ENCODE results near the gene SNX24.

Gene SNX24

GRCh38 chr5:122924203-122924602 is 78.8 kb downstream of the SNX24 start:
- no peak for DNase-seq

GRCh38 chr5:122924719-122925395 is 79.4 kb downstream of the SNX24 start:
- DNase-seq, result no peak

GRCh38 chr5:122929001-122929400 is 83.6 kb downstream of the SNX24 start:
- no peak for DNase-seq

GRCh38 chr5:122929980-122930379 is 84.6 kb downstream of the SNX24 start:
- DNase-seq, result no peak

GRCh38 chr5:122933956-122934355 is 88.5 kb downstream of the SNX24 start:
- no peak for DNase-seq

GRCh38 chr5:122936088-122936487 is 90.7 kb downstream of the SNX24 start:
- DNase-seq, result no peak

GRCh38 chr5:122937914-122938313 is 92.5 kb downstream of the SNX24 start:
- DNase-seq, result no peak

- DNase-seq, result no peak
Observed at GRCh38 chr5:122940890-122941289, 95.5 kb downstream of the SNX24 start.

GRCh38 chr5:122941737-122942136 is 96.3 kb downstream of the SNX24 start:
- DNase-seq, result no peak

- DNase-seq, result no peak
Observed at GRCh38 chr5:122942164-122942914, 96.9 kb downstream of the SNX24 start.

GRCh38 chr5:122943050-122943698 is 97.8 kb downstream of the SNX24 start:
- no peak for DNase-seq

GRCh38 chr5:122944051-122944450 is 98.6 kb downstream of the SNX24 start:
- no peak for DNase-seq

- DNase-seq, result no peak
Observed at GRCh38 chr5:122947372-122947771, 102.0 kb downstream of the SNX24 start.

- DNase-seq, result no peak
Observed at GRCh38 chr5:122947772-122948171, 102.4 kb downstream of the SNX24 start.

GRCh38 chr5:122948319-122948718 is 102.9 kb downstream of the SNX24 start:
- DNase-seq, result no peak

- no peak for DNase-seq
Observed at GRCh38 chr5:122951658-122952057, 106.2 kb downstream of the SNX24 start.

- no peak for DNase-seq
Observed at GRCh38 chr5:122954719-122955118, 109.3 kb downstream of the SNX24 start.

- DNase-seq, result no peak
Observed at GRCh38 chr5:122957457-122957856, 112.0 kb downstream of the SNX24 start.

GRCh38 chr5:122959740-122960445 is 114.5 kb downstream of the SNX24 start:
- DNase-seq, result no peak

GRCh38 chr5:122963305-122963704 is 117.9 kb downstream of the SNX24 start:
- DNase-seq, result no peak

GRCh38 chr5:122965111-122965510 is 119.7 kb downstream of the SNX24 start:
- DNase-seq, result no peak

GRCh38 chr5:122967085-122967484 is 121.7 kb downstream of the SNX24 start:
- no peak for DNase-seq

- no peak for DNase-seq
Observed at GRCh38 chr5:122967625-122968024, 122.2 kb downstream of the SNX24 start.
